Immature natural killer cell (primary cell): ENCODE data around the gene EGFLAM. TPM values are rescaled to one million over a fixed set of nuclear protein-coding genes. Genes with fewer than 3 reads are reported as not detected.

Source experiments
- DNase-seq, 3 donors: peaks; one replicate each; pipeline ENCODE4 v3.0.0; 2022; ENCODE audit warnings: mixed read lengths in 1 of 3
- H3K27ac Mint-ChIP-seq, 6 donors: one replicate each; pipeline ENCODE4 v1.8.0; 2020; ENCODE audit warnings: mixed read lengths in 6 of 6, mild to moderate bottlenecking in 5 of 6, inconsistent platforms in 4 of 6, moderate library complexity in 3 of 6
- H3K27me3 Mint-ChIP-seq, 3 donors: one replicate each; pipeline ENCODE4 v1.8.0; 2020 to 2021; ENCODE audit warnings: low read depth in 3 of 3, mild to moderate bottlenecking in 3 of 3, mixed read lengths in 3 of 3, moderate library complexity in 3 of 3, inconsistent platforms in 1 of 3
- H3K36me3 Mint-ChIP-seq, 3 donors: one replicate each; pipeline ENCODE4 v1.8.0; 2020; ENCODE audit warnings: mixed read lengths in 3 of 3, inconsistent platforms in 2 of 3, mild to moderate bottlenecking in 2 of 3
- H3K4me1 Mint-ChIP-seq, 2 donors: one replicate each; pipeline ENCODE4 v1.8.0; 2020; ENCODE audit warnings: inconsistent platforms in 2 of 2, mild to moderate bottlenecking in 2 of 2, mixed read lengths in 2 of 2, moderate library complexity in 1 of 2
- H3K4me3 Mint-ChIP-seq, 5 donors: one replicate each; pipeline ENCODE4 v1.8.0; 2020; ENCODE audit warnings: mild to moderate bottlenecking in 5 of 5, mixed read lengths in 5 of 5, inconsistent platforms in 3 of 5, moderate library complexity in 3 of 5
- H3K9me3 Mint-ChIP-seq, 6 donors: one replicate each; pipeline ENCODE4 v1.8.0; 2020; ENCODE audit warnings: mild to moderate bottlenecking in 6 of 6, mixed read lengths in 6 of 6, inconsistent platforms in 4 of 6, moderate library complexity in 3 of 6
- polyA plus RNA-seq, 3 donors: library from polyadenylated mRNA; unstranded; fragments of 300-500 nt; fragmentation: Illumina TruSeq; gene quantifications; one replicate each; pipeline ENCODE4 v1.2.3, GENCODE V29; 2021

Gene EGFLAM
- polyA plus RNA-seq, 3 donors from 2014 or later: not detected

DNA sequence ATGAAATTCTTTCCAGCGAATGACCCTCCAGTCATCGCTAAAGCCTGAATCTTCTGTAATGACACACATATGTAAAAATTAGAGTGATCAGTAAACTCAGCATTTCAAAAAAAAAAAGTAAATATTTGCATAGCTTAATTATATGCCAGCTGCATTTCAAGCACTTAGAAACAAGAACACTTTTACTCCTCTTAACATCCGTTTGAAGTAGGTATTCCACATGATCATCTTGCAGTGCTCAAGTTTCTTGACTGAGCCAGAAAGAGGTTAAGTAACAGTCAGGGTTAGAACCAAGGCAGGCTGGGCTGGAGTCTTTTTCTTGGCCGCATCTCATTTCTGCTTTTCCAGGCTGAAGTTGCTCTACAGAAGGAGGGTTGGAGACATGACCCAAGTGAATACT, 27.6 kb downstream of the EGFLAM start:
- Mint-ChIP-seq H3K27me3 (peaks cover 0 to 2% (median 0%) of the 10 kb centered on the region in 3 donors), H3K9me3 (peaks cover 0 to 2% (median 0%) of the 10 kb centered on the region in 6 donors), H3K36me3 (no peaks in the 10 kb centered on the region), H3K27ac (no peak overlapping the region), H3K4me1 (no peaks in the 10 kb centered on the region), H3K4me3 (no peak overlapping the region)
- no peak for DNase-seq

DNA sequence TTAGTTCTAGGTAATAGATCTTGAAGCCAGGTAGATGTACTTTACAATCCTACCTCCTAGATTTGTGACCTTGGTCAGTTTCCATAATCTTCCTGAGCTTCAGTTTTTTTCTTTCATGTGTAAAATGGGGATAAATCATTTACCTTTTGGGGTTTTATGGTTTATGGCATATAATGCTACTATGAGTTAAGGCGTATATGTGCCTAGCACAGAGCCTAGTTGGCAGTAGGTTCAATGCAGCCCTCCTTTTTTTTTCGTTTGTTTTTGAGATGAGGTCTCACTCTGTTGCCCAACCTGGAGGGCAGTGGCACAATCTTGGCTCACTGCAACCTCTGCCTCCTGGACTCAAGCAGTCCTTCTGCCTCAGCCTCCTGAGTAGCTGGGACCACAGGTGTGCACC, 28.8 kb downstream of the EGFLAM start:
- Mint-ChIP-seq H3K9me3 (peaks cover 0 to 2% (median 0%) of the 10 kb centered on the region in 6 donors), H3K27ac (no peak overlapping the region), H3K36me3 (no peaks in the 10 kb centered on the region), H3K4me3 (no peak overlapping the region), H3K4me1 (no peaks in the 10 kb centered on the region), H3K27me3 (peaks cover 0 to 2% (median 0%) of the 10 kb centered on the region in 3 donors)
- no peak for DNase-seq

DNA sequence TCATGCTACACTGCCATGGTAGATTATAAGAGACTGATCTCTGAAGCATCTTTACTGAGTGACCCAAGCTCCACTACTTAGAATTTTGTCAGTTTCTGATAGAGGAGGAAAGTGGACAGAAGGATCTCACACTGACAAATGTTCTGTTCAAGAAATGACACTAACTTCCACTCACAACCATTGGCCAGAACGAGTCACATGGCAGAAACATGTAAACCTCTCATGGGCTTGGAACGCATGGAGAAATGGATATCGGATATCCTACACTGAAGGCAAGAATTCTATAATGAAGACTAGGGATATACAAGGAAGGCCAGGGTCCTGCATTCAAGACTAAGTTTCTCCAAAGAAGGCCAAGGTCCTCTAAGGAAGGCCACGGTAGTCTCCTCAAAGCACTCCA, 31.1 kb downstream of the EGFLAM start:
- H3K9me3 Mint-ChIP-seq: peaks cover 0 to 2% (median 0%) of the 10 kb centered on the region in 6 donors
- no peak for DNase-seq
- H3K36me3 Mint-ChIP-seq: no peaks in the 10 kb centered on the region
- no peak overlapping the region for H3K27ac Mint-ChIP-seq
- H3K27me3 Mint-ChIP-seq: peaks cover 0 to 2% (median 0%) of the 10 kb centered on the region in 3 donors
- H3K4me3 Mint-ChIP-seq: no peak overlapping the region
- H3K4me1 Mint-ChIP-seq: no peaks in the 10 kb centered on the region

DNA sequence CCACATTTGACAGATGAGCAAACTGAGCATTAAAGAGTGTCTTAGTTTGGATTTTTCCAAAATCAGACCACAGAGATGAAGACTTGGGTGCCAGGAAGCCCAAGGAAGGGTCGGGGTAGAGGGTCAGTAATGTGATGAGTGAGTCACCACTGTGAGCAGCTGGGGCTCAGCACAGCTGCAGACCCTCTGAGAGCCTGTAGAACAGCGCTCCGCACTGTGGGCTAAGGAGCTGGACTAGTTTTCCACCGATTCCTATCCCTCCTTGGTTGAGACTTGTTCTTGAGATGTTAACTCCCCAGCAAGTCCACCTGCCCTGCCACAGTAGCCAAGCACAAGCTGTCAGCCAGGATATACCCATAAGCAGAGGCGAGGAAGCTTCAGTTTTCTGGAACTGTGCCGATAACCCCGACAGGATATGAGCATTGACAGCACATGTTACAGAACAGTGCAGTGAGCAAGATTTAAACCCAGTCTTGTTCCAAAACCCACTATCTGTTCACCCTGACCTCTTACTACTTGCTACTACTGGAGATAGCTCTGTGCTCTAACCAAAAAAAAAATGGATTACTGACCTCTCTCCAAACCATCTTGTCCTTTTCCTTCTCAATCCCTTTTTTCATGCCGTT, 31.8 kb downstream of the EGFLAM start:
- Mint-ChIP-seq H3K36me3 (no peaks in the 10 kb centered on the region), H3K9me3 (peaks cover 0 to 2% (median 0%) of the 10 kb centered on the region in 6 donors), H3K27ac (no peak overlapping the region), H3K4me3 (no peak overlapping the region), H3K27me3 (peaks cover 0 to 2% (median 0%) of the 10 kb centered on the region in 3 donors), H3K4me1 (no peaks in the 10 kb centered on the region)
- no peak for DNase-seq

DNA sequence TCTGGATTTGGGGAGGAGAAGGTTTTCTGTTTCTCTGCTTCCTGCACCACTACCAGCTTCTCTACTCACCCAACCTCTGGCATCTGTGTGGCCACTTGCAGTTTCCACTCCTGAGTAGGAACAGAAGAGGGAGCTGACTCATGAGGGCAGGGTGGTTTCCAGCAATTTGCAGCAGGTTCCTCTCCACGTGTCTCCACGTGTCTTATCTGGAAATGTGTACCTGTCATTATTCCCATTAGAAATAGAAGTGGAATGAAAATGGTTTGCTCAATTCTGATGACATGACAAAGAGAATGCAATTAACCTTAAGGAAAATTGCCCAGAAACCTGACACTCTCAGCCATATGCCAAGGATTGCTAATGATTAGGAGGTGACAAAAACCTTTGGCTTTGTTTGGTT, 33.0 kb downstream of the EGFLAM start:
- no peak overlapping the region for H3K4me3 Mint-ChIP-seq
- no peaks in the 10 kb centered on the region for H3K36me3 Mint-ChIP-seq
- no peak overlapping the region for H3K27ac Mint-ChIP-seq
- H3K4me1 Mint-ChIP-seq: no peaks in the 10 kb centered on the region
- peaks cover 0 to 2% (median 0%) of the 10 kb centered on the region in 6 donors for H3K9me3 Mint-ChIP-seq
- no peak for DNase-seq
- H3K27me3 Mint-ChIP-seq: peaks cover 0 to 3% (median 0%) of the 10 kb centered on the region in 3 donors

DNA sequence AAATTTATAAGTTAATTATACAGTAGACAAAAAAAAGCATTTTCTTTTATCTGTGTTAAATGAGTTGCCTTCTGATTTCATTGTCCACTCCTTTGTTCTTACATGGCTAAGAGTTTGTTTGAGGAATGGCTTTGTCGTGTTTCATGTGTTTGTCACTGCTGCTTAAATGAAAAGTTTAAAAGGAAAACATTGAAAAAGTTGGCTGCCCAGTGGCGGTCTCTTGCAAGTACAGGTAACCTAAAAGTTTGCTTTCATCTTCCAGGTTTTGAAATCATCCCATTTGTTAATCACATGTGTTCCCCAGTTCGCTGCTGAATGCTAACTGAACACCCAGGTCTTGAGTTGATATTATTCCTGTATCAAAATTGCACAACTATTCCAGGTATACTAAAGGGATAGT, 33.9 kb downstream of the EGFLAM start:
- peaks cover 0 to 3% (median 0%) of the 10 kb centered on the region in 3 donors for H3K27me3 Mint-ChIP-seq
- no peaks in the 10 kb centered on the region for H3K4me1 Mint-ChIP-seq
- H3K4me3 Mint-ChIP-seq: no peak overlapping the region
- peaks cover 0 to 2% (median 0%) of the 10 kb centered on the region in 6 donors for H3K9me3 Mint-ChIP-seq
- H3K27ac Mint-ChIP-seq: no peak overlapping the region
- no peak for DNase-seq
- no peaks in the 10 kb centered on the region for H3K36me3 Mint-ChIP-seq

DNA sequence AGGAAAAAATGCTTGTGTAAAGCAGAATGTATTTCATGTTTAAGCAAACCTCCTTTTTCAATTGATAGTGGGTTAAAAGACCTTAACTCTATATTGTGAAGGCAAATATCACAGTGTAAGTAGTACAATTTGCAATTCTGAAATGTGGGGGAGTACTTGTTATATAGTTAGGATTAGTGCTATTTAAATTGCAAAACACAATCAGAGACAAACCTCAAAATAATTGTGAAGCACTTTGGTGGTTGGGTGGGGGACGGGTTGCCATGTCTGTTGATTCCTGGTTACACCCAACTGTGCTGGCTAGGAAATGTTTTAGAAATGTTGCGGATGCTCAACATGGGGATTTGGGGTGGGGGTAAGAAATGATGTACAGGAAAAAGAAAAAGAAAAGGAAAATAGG, 37.4 kb downstream of the EGFLAM start:
- no peak for DNase-seq
- Mint-ChIP-seq H3K9me3 (peaks cover 0 to 4% (median 0%) of the 10 kb centered on the region in 6 donors), H3K36me3 (no peaks in the 10 kb centered on the region), H3K4me3 (no peak overlapping the region), H3K4me1 (no peaks in the 10 kb centered on the region), H3K27ac (no peak overlapping the region), H3K27me3 (peaks cover 0 to 1% (median 0%) of the 10 kb centered on the region in 3 donors)

DNA sequence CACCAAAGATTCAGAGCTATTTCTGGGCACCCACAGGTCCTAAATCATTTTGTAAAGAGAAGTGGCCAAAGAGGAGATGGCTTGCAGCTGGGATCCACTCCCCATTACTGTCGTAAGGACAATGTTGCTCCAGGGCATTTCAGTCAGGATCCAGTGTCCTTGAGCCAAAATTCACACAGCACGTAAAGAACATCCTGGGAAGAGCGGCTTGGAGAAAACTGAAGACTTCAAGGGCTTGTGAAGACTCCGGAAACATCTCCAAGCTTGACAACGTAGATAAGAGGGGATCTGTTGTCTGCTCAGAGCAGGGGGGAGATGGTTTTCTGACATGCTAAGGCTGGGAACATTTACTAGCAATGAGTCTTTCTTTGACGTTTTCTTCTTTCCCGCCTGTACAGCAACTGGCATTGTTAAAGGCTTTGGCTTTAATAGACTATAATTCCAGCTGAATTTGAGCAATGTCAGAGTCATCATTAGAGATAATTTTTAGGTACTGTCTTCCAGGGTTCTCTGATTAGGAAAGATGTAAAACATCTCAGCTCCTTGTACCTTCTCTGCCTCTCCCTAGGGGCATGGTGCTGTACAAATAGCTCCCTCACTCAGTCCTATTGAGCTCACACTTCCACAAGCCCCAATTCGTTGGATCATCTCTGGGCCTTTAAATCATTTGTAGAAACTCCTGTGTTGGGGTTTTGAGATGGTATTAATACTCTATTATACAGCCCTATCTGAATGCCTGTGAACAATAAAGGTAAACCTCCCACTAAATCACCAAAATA, 39.7 kb downstream of the EGFLAM start:
- Mint-ChIP-seq H3K27ac (no peak overlapping the region), H3K4me1 (no peaks in the 10 kb centered on the region), H3K36me3 (no peaks in the 10 kb centered on the region), H3K4me3 (no peak overlapping the region), H3K27me3 (peaks cover 0 to 2% (median 1%) of the 10 kb centered on the region in 3 donors), H3K9me3 (peaks cover 0 to 5% (median 4%) of the 10 kb centered on the region in 6 donors)
- DNase-seq: no peak

DNA sequence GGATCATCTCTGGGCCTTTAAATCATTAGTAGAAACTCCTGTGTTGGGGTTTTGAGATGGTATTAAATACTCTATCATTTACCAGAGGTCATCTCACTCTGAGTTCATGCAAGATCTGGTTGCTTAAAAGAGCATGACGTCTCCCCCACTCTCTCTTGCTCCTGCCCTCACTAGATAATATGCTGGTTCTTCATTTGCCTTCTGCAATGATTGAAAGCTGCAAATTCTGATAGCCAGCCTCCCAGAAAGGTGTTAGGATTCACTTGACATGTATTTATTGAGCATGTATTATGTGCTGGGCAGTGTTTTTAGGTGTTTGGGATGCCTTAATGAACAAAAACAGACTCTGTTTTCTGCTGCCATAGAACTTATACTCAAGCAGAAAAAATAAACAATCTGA, 41.2 kb downstream of the EGFLAM start:
- Mint-ChIP-seq H3K9me3 (peaks cover 2 to 13% (median 6%) of the 10 kb centered on the region in 6 donors), H3K27me3 (peaks cover 0 to 2% (median 1%) of the 10 kb centered on the region in 3 donors), H3K4me1 (no peaks in the 10 kb centered on the region), H3K36me3 (no peaks in the 10 kb centered on the region), H3K27ac (no peak overlapping the region), H3K4me3 (no peak overlapping the region)
- no peak for DNase-seq

DNA sequence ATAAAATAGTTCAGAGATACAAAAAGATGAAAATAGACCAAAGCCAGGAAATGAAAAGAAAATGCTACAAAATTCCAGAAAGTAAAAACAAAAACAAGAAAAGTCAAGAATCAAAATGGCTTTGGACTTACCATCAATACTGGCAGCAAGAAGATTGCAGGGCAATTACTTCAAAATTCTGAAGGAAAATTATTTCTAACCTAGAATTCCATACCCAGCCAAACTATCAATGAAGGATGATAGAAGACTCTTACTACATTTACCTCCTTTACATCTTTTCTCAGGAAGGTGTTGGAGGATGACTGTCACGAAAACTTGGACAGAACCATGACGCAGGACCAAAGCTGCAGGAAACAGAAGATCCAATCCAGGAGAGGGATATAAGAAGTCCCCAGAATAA, 46.8 kb downstream of the EGFLAM start:
- Mint-ChIP-seq H3K9me3 (peaks cover 5 to 21% (median 9%) of the 10 kb centered on the region in 6 donors), H3K4me1 (no peaks in the 10 kb centered on the region), H3K4me3 (no peak overlapping the region), H3K27ac (no peak overlapping the region), H3K36me3 (no peaks in the 10 kb centered on the region), H3K27me3 (peaks cover 0 to 6% (median 2%) of the 10 kb centered on the region in 3 donors)
- DNase-seq: no peak

DNA sequence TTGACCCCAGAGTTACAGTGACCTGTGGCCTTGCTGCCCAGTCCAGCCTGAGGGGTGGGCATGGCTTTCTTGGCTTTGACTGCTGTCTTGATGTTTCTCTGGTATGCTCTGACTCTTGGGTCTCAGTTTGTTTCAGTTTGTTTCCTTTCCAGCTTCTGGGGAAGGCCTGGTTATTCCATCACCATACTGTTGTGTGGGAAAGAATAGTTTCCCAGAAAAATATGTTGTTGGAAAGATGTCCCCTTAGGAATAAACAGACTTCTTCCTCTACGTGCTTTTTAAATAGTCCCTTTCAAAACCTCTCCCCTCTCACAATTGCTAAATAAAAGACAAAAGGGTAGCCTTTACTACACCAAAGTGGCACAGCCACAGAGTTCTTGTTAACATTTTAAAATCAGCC, 49.5 kb downstream of the EGFLAM start:
- no peak overlapping the region for H3K4me3 Mint-ChIP-seq
- peaks cover 0 to 3% (median 2%) of the 10 kb centered on the region in 3 donors for H3K27me3 Mint-ChIP-seq
- no peaks in the 10 kb centered on the region for H3K36me3 Mint-ChIP-seq
- no peaks in the 10 kb centered on the region for H3K4me1 Mint-ChIP-seq
- no peak overlapping the region for H3K27ac Mint-ChIP-seq
- H3K9me3 Mint-ChIP-seq: peaks cover 2 to 16% (median 6%) of the 10 kb centered on the region in 6 donors
- DNase-seq: no peak

DNA sequence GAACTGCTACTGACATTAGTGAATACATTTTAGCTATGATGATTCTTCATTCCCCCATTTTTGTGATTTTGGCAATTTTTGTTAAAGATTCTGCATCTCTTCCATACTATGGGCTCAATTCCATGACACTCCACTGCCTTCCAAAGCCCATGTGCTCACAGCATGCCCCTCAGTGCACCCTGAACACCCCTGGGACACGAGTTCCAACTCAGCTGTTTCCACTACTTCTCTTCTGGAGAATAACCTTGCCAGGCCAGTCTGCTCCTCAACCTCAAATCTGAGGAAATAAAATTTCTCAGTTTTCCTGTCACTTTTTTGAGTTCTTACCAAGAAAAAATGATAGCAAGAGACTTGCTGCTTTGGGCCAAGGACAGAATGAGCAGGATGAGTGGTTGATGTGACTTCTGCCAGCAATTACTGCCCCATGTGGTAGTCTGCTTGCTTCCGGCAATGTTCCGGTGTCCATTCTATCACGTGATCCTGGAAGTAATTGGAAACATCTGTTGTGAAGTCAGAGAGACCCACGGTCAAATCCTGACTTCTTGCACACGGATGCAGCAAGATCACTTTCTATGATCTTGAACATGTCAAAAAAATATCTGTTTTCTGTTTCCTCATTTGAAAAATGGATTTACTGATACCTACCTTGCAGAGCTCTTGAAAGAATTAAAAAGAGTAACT, 58.3 kb downstream of the EGFLAM start:
- H3K27ac Mint-ChIP-seq: no peak overlapping the region
- no peaks in the 10 kb centered on the region for H3K36me3 Mint-ChIP-seq
- DNase-seq: no peak
- no peaks in the 10 kb centered on the region for H3K4me1 Mint-ChIP-seq
- no peak overlapping the region for H3K4me3 Mint-ChIP-seq
- H3K27me3 Mint-ChIP-seq: peaks cover 1 to 4% (median 3%) of the 10 kb centered on the region in 3 donors
- H3K9me3 Mint-ChIP-seq: peaks cover 0 to 1% (median 0%) of the 10 kb centered on the region in 6 donors

DNA sequence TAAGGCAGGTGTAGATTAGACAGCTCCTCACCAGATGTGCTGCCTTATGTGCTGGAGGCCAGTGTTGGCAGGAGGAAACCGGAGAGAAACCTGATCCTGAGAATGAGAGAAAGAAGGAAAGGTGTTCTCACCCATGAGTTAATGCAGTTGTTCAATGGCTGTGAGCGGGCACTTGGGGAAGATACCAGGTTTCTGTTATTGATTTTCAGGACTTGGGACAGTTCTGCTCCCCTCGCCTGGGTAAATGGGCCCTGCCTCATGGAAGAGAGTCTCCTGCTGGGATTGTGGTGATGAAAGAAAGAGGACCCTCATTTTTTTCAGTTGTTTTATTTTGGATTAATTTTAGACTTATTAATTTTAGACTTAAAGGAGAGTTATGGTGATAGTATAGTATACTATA, 59.5 kb downstream of the EGFLAM start:
- Mint-ChIP-seq H3K4me1 (no peaks in the 10 kb centered on the region), H3K9me3 (peaks cover 0 to 4% (median 0%) of the 10 kb centered on the region in 6 donors)

DNA sequence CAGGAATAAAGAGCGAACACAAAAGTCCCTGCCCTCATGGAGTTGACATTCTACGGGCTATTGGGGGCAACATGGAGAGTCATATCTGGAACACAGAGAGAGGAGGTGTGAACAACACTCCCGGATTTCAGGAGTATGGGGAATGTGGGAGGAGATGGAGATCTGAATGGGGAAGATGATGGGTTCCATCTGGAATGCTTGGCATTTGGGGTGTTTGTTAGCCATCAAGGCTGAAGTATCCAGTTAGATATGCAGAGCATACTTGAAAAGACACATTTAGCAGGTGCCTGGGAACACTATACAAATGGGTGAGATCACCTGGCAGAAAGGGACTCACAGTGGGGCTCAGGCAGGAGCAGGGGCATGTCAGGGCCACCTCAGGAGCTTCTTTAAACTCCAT, 61.1 kb downstream of the EGFLAM start:
- Mint-ChIP-seq H3K27ac (no peak overlapping the region), H3K4me1 (no peaks in the 10 kb centered on the region), H3K9me3 (peaks cover 0 to 4% (median 0%) of the 10 kb centered on the region in 6 donors), H3K36me3 (no peaks in the 10 kb centered on the region), H3K4me3 (no peak overlapping the region), H3K27me3 (peaks cover 0 to 3% (median 2%) of the 10 kb centered on the region in 3 donors)
- no peak for DNase-seq

More for the DNA sequence above, 59.5 kb downstream of the EGFLAM start:
- no peak for DNase-seq
- Mint-ChIP-seq H3K4me3 (no peak overlapping the region), H3K27ac (no peak overlapping the region), H3K36me3 (no peaks in the 10 kb centered on the region), H3K27me3 (peaks cover 1 to 4% (median 3%) of the 10 kb centered on the region in 3 donors)
